ENCODE data around the gene MST1. TPM values are rescaled to one million over a fixed set of nuclear protein-coding genes. Genes with fewer than 3 reads are reported as not detected.

The MST1 gene
- total and polyA plus RNA-seq, 2 donors (not counting 1 experiment from before 2014, with no cell fraction given), result 3.5 to 6.6 TPM

DNA sequence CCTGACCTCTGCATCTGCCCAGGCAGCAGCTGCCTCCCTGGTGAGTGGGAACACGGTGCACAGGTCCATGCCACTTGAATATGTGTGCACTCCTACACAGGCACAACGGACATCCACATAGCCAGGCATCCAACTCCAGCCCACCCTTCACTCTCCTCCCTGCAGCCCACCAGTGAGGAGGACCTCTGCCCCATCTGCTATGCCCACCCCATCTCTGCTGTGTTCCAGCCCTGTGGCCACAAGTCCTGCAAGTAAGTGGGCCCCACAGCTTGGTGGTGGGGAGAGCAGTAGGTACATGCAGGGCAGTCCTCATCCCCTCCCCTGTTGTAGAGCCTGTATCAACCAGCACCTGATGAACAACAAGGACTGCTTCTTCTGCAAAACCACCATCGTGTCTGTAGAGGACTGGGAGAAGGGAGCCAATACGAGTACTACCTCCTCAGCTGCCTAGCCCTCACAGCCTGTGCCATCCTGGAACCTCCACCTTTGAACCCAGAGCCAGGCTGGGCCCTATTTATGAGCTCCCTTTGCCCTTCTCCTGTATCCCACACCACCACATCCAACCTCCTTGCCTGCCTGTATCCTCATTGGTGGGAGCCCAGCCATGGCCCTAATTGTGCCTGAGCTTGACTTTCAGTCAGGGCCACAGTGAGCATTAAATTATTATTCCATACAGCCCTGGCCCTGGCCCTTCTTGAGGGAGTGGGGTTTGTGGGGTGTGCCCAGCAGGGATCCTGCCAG is 31.8 kb upstream of the MST1 start:
- H3K36me3 ChIP-seq (ENCODE audit: control insufficient read depth, insufficient read depth, low read length), result peaks cover 25% of the 10 kb centered on the region
- H3K9me3 ChIP-seq (ENCODE audit: control insufficient read depth, insufficient read depth, low read depth, low read length), result no peaks in the 10 kb centered on the region
- no peak overlapping the region for H3K9ac ChIP-seq (ENCODE audit: insufficient read depth, low read length)
- TF ChIP-seq, protein P1, sequence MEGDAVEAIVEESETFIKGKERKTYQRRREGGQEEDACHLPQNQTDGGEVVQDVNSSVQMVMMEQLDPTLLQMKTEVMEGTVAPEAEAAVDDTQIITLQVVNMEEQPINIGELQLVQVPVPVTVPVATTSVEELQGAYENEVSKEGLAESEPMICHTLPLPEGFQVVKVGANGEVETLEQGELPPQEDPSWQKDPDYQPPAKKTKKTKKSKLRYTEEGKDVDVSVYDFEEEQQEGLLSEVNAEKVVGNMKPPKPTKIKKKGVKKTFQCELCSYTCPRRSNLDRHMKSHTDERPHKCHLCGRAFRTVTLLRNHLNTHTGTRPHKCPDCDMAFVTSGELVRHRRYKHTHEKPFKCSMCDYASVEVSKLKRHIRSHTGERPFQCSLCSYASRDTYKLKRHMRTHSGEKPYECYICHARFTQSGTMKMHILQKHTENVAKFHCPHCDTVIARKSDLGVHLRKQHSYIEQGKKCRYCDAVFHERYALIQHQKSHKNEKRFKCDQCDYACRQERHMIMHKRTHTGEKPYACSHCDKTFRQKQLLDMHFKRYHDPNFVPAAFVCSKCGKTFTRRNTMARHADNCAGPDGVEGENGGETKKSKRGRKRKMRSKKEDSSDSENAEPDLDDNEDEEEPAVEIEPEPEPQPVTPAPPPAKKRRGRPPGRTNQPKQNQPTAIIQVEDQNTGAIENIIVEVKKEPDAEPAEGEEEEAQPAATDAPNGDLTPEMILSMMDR (conservative IDR thresholded peaks at IDR 0.05 in 1 of 2, IDR thresholded peaks at IDR 0.05 in 1 of 2; ENCODE audit: low read depth in 1 of 2, low read length in 2 of 2), result no peak
- TF ChIP-seq EZH2 (IDR thresholded peaks at IDR 0.05; ENCODE audit: low read length, missing control alignments), result no peak
- no peak overlapping the region for H3K27ac ChIP-seq (ENCODE audit: insufficient read depth, low read length)
- H2AFZ ChIP-seq (ENCODE audit: low read length), result no peak overlapping the region
- peaks cover 13% of the 10 kb centered on the region for H3K4me1 ChIP-seq (ENCODE audit: control insufficient read depth, extremely low read depth, insufficient read depth, low read length)
- H3K4me3 ChIP-seq (replicated peaks in 1 of 4; ENCODE audit: control extremely low read depth in 1 of 4, insufficient read depth in 1 of 4, low read depth in 3 of 4, low read length in 4 of 4), result no peak overlapping the region
- H3K79me2 ChIP-seq (ENCODE audit: control insufficient read depth, insufficient read depth, low read length), result peaks cover 16% of the 10 kb centered on the region
- H3K27me3 ChIP-seq (ENCODE audit: control insufficient read depth, insufficient read depth, low read length), result no peaks in the 10 kb centered on the region
- H3K4me2 ChIP-seq (ENCODE audit: extremely low read depth, insufficient read depth, low read length), result no peak overlapping the region
- no peaks in the 10 kb centered on the region for H4K20me1 ChIP-seq (ENCODE audit: control insufficient read depth, extremely low read depth, insufficient read depth, low read length)
- DNase-seq (ENCODE audit: low read depth in 2 of 2), result no peak

DNA sequence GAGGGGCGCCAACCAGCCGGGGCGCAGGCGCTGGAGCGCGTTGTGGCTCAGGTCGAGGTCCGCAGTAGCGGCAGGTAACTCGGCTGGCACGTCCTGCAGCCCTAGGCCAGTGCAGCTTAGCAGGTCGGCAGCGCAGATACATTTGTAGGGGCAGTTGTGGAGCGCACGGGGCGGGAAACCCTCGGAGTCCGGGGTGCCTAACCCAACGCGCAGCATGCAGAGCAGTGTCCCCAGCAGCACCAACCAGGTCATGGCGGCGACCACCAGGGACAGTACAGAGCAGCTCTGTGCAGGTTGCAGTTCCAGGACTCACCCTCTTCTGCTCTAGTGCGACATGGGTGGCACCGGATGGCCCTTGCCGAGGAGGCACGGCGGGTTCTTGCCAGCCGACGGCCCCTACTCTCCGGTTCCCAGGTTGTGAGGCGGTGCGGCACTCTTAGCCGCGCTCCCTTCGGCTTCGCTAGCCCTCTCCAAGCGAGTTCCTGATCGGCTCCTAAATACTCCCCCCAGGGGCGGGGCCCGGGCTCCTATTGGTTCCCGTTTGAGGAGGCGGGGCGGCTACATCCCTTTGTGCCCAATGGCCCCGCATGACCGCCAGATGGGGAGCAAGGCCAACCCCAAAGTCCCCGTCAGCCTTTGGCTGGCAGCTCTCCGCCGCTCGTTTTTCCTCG is 30.1 kb upstream of the MST1 start, which contains the start of gene AMIGO3:
AMIGO3 (minus strand) TSS at position 471 of the 671 bp plus-strand sequence; CDS start at position 252, 219 bp downstream.
- Histone ChIP-seq H3K9me3 (ENCODE audit: control insufficient read depth, insufficient read depth, low read depth, low read length) (no peaks in the 10 kb centered on the region), H4K20me1 (ENCODE audit: control insufficient read depth, extremely low read depth, insufficient read depth, low read length) (no peaks in the 10 kb centered on the region), H3K4me2 (ENCODE audit: extremely low read depth, insufficient read depth, low read length) (peak within 1 kb of the TSS; percentile 93), H3K36me3 (ENCODE audit: control insufficient read depth, insufficient read depth, low read length) (peaks cover 25% of the 10 kb centered on the region), H3K4me1 (ENCODE audit: control insufficient read depth, extremely low read depth, insufficient read depth, low read length) (peaks cover 9% of the 10 kb centered on the region), H3K9ac (ENCODE audit: insufficient read depth, low read length) (no peak within 1 kb of the TSS), H3K4me3 (replicated peaks in 1 of 4; ENCODE audit: control extremely low read depth in 1 of 4, insufficient read depth in 1 of 4, low read depth in 3 of 4, low read length in 4 of 4) (peak within 1 kb of the TSS; percentile 43 to 58 (median 48)), H2AFZ (ENCODE audit: low read length) (no peak within 1 kb of the TSS), H3K27me3 (ENCODE audit: control insufficient read depth, insufficient read depth, low read length) (no peaks in the 10 kb centered on the region), H3K79me2 (ENCODE audit: control insufficient read depth, insufficient read depth, low read length) (peaks cover 16% of the 10 kb centered on the region), H3K27ac (ENCODE audit: insufficient read depth, low read length) (no peak within 1 kb of the TSS)
- peak; percentile 90 to 91 for DNase-seq (ENCODE audit: low read depth in 2 of 2)
- TF ChIP-seq, protein P1 (conservative IDR thresholded peaks at IDR 0.05 in 1 of 2, IDR thresholded peaks at IDR 0.05 in 1 of 2; ENCODE audit: low read depth in 1 of 2, low read length in 2 of 2), result peak in 1 of 2 donors; percentile 53
- no peak for TF ChIP-seq EZH2 (IDR thresholded peaks at IDR 0.05; ENCODE audit: low read length, missing control alignments)

DNA sequence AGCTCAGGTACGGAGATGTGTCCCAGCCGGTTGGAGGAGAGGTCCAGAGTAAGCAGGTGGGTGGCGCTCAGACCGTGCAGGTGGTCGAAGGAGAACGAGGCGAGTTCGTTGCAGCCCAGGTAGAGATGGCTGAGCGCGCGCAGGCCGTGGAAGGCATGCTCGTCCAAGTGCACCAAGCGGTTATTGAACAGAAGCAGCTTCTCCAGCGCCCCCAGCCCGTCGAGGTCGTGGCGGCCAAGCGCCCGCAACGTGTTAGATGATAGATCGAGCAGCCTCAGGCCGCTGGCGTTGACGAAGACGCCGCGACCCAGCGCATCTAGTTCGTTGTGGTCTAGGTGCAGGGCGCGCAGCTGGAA is 29.6 kb upstream of the MST1 start:
- Histone ChIP-seq H3K4me3 (replicated peaks in 1 of 4; ENCODE audit: control extremely low read depth in 1 of 4, insufficient read depth in 1 of 4, low read depth in 3 of 4, low read length in 4 of 4) (peak overlapping the region; percentile 43 to 58 (median 48)), H4K20me1 (ENCODE audit: control insufficient read depth, extremely low read depth, insufficient read depth, low read length) (no peaks in the 10 kb centered on the region), H3K79me2 (ENCODE audit: control insufficient read depth, insufficient read depth, low read length) (peaks cover 16% of the 10 kb centered on the region), H3K27me3 (ENCODE audit: control insufficient read depth, insufficient read depth, low read length) (no peaks in the 10 kb centered on the region), H3K4me1 (ENCODE audit: control insufficient read depth, extremely low read depth, insufficient read depth, low read length) (peaks cover 8% of the 10 kb centered on the region), H3K9ac (ENCODE audit: insufficient read depth, low read length) (no peak overlapping the region), H3K36me3 (ENCODE audit: control insufficient read depth, insufficient read depth, low read length) (peaks cover 25% of the 10 kb centered on the region), H3K27ac (ENCODE audit: insufficient read depth, low read length) (no peak overlapping the region), H3K9me3 (ENCODE audit: control insufficient read depth, insufficient read depth, low read depth, low read length) (no peaks in the 10 kb centered on the region), H2AFZ (ENCODE audit: low read length) (no peak overlapping the region), H3K4me2 (ENCODE audit: extremely low read depth, insufficient read depth, low read length) (peak overlapping the region; percentile 93)
- no peak for TF ChIP-seq EZH2 (IDR thresholded peaks at IDR 0.05; ENCODE audit: low read length, missing control alignments)
- TF ChIP-seq, protein P1 (conservative IDR thresholded peaks at IDR 0.05 in 1 of 2, IDR thresholded peaks at IDR 0.05 in 1 of 2; ENCODE audit: low read depth in 1 of 2, low read length in 2 of 2), result no peak
- peak in 1 of 2 donors; percentile 16 for DNase-seq (ENCODE audit: low read depth in 2 of 2)
